Retinal pigment epithelial cell (primary cell): ENCODE results near the gene ADAM29.

Experiments used
- DNase-seq: peaks from one replicate; pipeline ENCODE4 v3.0.0-alpha.2; 2010; ENCODE audit warnings: low read depth
- H3K4me3 ChIP-seq: 2 replicates; pipeline ENCODE4 v1.5.1; 2011; ENCODE audit warnings: mild to moderate bottlenecking, low read length, control low read depth, moderate library complexity
- TF ChIP-seq, protein P1 (sequence below): conservative IDR thresholded peaks from 2 replicates; pipeline ENCODE4 v1.5.1; 2011; ENCODE audit warnings: low read depth, low read length, control low read depth, inconsistent platforms

ADAM29 gene

GRCh38 chr4:174928575-174929253, 10.6 kb downstream of the ADAM29 start:
- TF ChIP-seq, protein P1, sequence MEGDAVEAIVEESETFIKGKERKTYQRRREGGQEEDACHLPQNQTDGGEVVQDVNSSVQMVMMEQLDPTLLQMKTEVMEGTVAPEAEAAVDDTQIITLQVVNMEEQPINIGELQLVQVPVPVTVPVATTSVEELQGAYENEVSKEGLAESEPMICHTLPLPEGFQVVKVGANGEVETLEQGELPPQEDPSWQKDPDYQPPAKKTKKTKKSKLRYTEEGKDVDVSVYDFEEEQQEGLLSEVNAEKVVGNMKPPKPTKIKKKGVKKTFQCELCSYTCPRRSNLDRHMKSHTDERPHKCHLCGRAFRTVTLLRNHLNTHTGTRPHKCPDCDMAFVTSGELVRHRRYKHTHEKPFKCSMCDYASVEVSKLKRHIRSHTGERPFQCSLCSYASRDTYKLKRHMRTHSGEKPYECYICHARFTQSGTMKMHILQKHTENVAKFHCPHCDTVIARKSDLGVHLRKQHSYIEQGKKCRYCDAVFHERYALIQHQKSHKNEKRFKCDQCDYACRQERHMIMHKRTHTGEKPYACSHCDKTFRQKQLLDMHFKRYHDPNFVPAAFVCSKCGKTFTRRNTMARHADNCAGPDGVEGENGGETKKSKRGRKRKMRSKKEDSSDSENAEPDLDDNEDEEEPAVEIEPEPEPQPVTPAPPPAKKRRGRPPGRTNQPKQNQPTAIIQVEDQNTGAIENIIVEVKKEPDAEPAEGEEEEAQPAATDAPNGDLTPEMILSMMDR = no peak
- no peak overlapping the region for H3K4me3 ChIP-seq
- DNase-seq = no peak

DNA sequence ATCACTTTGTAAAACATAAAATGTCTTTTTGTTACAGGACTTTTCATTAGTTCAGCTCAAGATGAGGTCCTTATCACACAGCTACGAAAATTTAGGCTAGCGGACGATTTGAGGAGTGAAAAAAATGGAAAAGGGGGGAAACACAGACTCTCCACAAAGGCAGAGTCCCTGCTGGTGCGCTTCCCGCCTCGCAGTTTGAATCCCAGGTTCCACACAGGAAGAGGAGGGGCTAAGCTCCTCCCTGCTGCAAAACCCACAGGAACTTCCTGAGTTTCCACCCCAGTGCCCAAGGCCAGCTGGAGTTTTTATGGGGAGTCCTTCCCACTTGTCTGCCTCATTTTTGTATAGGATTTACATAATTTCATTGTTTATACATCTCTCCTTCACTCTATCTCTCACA, 11.2 kb downstream of the ADAM29 start:
- TF ChIP-seq, protein P1 = no peak
- DNase-seq = no peak
- no peak overlapping the region for H3K4me3 ChIP-seq

- no peak for DNase-seq
- TF ChIP-seq, protein P1 = no peak
- H3K4me3 ChIP-seq = no peak overlapping the region
Observed at GRCh38 chr4:174930895-174931294, 12.7 kb downstream of the ADAM29 start.

GRCh38 chr4:174933083-174933482, 14.9 kb downstream of the ADAM29 start:
- H3K4me3 ChIP-seq = no peak overlapping the region
- TF ChIP-seq, protein P1 = no peak
- DNase-seq = no peak

GRCh38 chr4:174934360-174934759, 16.2 kb downstream of the ADAM29 start:
- no peak for DNase-seq
- TF ChIP-seq, protein P1 = no peak
- H3K4me3 ChIP-seq = no peak overlapping the region

DNA sequence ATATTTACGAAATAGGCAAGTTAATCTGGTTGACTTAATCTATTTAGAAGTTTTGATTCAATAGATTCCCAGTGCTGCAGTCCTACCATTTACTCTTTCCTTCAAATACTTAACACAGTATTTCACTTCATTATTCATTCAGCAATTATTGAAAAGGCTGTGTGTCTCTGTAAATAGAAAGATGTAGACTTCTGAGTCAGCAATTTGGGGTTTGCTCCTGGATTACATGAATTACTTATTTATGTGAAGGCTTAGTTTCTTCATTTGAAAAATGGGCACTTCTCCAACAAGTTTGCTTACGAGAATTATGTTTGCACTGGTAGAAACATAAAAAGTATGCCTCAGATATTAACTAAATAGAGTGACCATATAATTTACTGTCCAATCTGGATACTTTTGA, 17.4 kb downstream of the ADAM29 start:
- peak; percentile 4 for DNase-seq
- H3K4me3 ChIP-seq = no peak overlapping the region
- TF ChIP-seq, protein P1 = no peak

DNA sequence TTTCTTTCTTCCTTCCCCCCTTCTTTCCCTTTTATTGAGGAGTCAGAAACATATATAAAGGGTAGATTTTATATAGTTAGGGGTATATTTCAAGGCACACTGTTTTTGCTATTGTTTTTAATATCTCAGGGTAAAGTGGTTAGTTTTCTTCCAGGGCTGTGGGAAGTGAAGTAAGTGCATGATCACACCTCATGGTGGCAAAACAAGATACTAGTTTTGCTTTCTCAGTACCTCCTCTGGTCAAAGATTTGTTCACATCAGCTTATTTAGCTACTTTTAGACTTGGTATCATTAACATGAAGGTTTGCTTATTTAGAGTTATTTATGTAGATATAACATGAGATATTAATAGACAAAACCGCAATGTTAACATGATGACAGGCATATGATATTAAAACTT, 21.8 kb downstream of the ADAM29 start:
- H3K4me3 ChIP-seq = no peak overlapping the region
- no peak for DNase-seq
- TF ChIP-seq, protein P1 = no peak
